Upper lobe of right lung (tissue), 1 donor: ENCODE data around the gene TTC21A. TPM values are rescaled to one million over a fixed set of nuclear protein-coding genes. Genes with fewer than 3 reads are reported as not detected.

Experiments
- ATAC-seq: fragments of 200-7000 bp; cut with Tn5 transposase; one replicate; pipeline ENCODE4 v1.9.1; 2020; ENCODE audit warnings: mild to moderate bottlenecking, moderate library complexity
- DNase-seq: peaks from one replicate; pipeline ENCODE4 v3.0.0-alpha.2; 2020
- H3K27ac ChIP-seq: fragments of 200-600 bp; one replicate; pipeline ENCODE4 v1.8.0; 2022
- H3K27me3 ChIP-seq: fragments of 200-600 bp; one replicate; pipeline ENCODE4 v1.8.0; 2022; ENCODE audit warnings: mild to moderate bottlenecking
- H3K36me3 ChIP-seq: fragments of 200-600 bp; one replicate; pipeline ENCODE4 v1.8.0; 2022
- H3K4me1 ChIP-seq: fragments of 200-600 bp; one replicate; pipeline ENCODE4 v1.8.0; 2022
- H3K4me3 ChIP-seq: fragments of 200-600 bp; one replicate; pipeline ENCODE4 v1.8.0; 2022; ENCODE audit warnings: mild to moderate bottlenecking
- H3K9me3 ChIP-seq: fragments of 200-600 bp; one replicate; pipeline ENCODE4 v1.8.0; 2022
- intact Hi-C: fragments of 100-400 bp; cut with DNase I; formaldehyde crosslinking; loops from one replicate; pipeline ENCODE4 v1.11.0; 2022
- microRNA-seq: library from miRNA; unstranded; fragments of <30 nt; microRNA quantifications from one replicate; pipeline ENCODE4 v1.2.0, GENCODE V29; 2020; ENCODE audit warnings: borderline microRNAs expressed
- total RNA-seq: library from RNA; stranded (reverse); fragmentation: NEBNext Ultra II Directional; extraction: Animal tissue kit (Norgen Biotek cat#: 25700); gene quantifications from one replicate; pipeline ENCODE4 v1.2.1, GENCODE V29; 2021
- TF ChIP-seq, protein P1 (sequence below): fragments of 200-600 bp; IDR thresholded peaks from one replicate; pipeline ENCODE4 v1.8.0; 2022; ENCODE audit warnings: antibody characterized with exemption
- donor health status: DM: no; HTN: yes; CAD: no; lungs with severe emphysema.

The TTC21A gene
- total RNA-seq, 1 donor from 2014 or later: 11.6 TPM

DNA sequence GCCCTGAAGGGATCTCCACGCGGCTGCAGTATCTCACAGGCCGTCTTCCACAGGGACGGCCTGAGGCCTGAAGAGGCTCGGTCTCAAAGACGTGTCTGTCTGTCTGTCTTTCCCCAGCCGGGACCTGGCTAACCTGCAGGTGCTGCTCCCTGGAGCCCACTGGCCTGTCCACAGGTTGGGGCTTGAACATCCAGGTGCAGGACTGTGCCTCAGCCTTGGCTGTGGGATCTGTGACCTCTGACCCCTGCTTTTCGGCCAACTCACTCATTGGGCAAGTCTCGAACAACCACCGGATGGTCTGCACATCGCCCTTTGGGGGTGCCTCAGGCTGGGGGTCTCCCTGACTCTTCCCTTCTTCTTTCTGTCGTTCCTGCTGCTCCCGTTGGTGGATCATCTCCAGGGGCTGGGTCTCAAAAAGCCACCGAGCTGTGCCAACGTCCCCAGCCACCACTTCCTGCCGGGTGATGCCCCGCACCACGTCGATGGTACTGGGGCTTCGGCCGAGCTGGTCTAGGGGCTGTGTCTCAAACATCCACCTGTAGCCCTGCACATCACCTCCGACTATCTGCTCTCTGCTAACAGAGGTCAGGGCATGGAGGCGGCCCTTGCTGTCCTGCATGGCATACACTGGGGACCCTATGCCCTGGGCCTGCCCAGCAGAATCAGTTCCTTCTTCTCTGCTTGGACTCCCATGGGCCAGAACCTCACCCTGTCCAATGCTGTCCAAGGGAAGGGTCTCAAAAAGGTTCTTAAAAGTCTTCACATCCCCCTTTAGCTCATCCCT, 80.1 kb downstream of the TTC21A start:
- no peaks in the 10 kb centered on the region for H3K36me3 ChIP-seq
- TF ChIP-seq, protein P1, sequence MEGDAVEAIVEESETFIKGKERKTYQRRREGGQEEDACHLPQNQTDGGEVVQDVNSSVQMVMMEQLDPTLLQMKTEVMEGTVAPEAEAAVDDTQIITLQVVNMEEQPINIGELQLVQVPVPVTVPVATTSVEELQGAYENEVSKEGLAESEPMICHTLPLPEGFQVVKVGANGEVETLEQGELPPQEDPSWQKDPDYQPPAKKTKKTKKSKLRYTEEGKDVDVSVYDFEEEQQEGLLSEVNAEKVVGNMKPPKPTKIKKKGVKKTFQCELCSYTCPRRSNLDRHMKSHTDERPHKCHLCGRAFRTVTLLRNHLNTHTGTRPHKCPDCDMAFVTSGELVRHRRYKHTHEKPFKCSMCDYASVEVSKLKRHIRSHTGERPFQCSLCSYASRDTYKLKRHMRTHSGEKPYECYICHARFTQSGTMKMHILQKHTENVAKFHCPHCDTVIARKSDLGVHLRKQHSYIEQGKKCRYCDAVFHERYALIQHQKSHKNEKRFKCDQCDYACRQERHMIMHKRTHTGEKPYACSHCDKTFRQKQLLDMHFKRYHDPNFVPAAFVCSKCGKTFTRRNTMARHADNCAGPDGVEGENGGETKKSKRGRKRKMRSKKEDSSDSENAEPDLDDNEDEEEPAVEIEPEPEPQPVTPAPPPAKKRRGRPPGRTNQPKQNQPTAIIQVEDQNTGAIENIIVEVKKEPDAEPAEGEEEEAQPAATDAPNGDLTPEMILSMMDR: no peak
- no peak overlapping the region for H3K4me3 ChIP-seq
- intact Hi-C loops: no loop called here
- H3K27ac ChIP-seq: no peak overlapping the region
- no peaks in the 10 kb centered on the region for H3K27me3 ChIP-seq
- ATAC-seq (no peak), DNase-seq (no peak)
- H3K4me1 ChIP-seq: peaks cover under 1% of the 10 kb centered on the region
- H3K9me3 ChIP-seq: no peaks in the 10 kb centered on the region

Small RNA genes within 50 kb of the gene (microRNA-seq; reads per million reads assigned to microRNA genes)
- not detected for gene MIR6822

Other genes starting within 250 kb of the TTC21A start
- 0.14 TPM for gene SCN11A, start 55.7 kb upstream of the TTC21A start, total RNA-seq
- gene WDR48, start 55.7 kb upstream of the TTC21A start, total RNA-seq: 36.7 TPM
- 86.9 TPM for gene GORASP1, start 53 bp upstream of the TTC21A start, total RNA-seq
- 89.3 TPM for gene CSRNP1, start 45.9 kb downstream of the TTC21A start, total RNA-seq
- not detected for gene XIRP1, start 84.9 kb downstream of the TTC21A start, total RNA-seq
- 8.3 TPM for gene CX3CR1, start 172.4 kb downstream of the TTC21A start, total RNA-seq
- not detected for gene CCR8, start 222.0 kb downstream of the TTC21A start, total RNA-seq